Activated CD4-positive, alpha-beta T cell treated with anti-CD3 and anti-CD28 coated beads, Interleukin-2, amount 10 ng/mL, durations not matched to agents 7 days and 5 days (primary cell): ENCODE measurements around the gene TAS2R16. TPM values are rescaled to one million over a fixed set of nuclear protein-coding genes. Genes with fewer than 3 reads are reported as not detected.
"Not testable (repeated sequence)": the region's sequence is repeated elsewhere in the genome, so short reads cannot be mapped to it uniquely, and the experiment has no call there.

Experiments
- CTCF ChIA-PET: fragments of 350-600 bp; sonication (Branson Sonifier 250); formaldehyde crosslinking; loops from one replicate; lab custom pipeline; 2021; ENCODE audit warnings: antibody characterized with exemption; lab: Charles Lee
- POLR2A ChIA-PET: fragments of 350-600 bp; sonication (Branson Sonifier 250); formaldehyde crosslinking; loops from one replicate; lab custom pipeline; 2021; ENCODE audit warnings: antibody characterized with exemption; lab: Charles Lee
- DNase-seq: peaks from one replicate; pipeline ENCODE4 v3.0.0-alpha.2; 2020
- H3K27ac Mint-ChIP-seq: one replicate; pipeline ENCODE4 v1.8.0; 2021; ENCODE audit warnings: mild to moderate bottlenecking, moderate library complexity, mixed read lengths
- H3K27me3 Mint-ChIP-seq: one replicate; pipeline ENCODE4 v1.8.0; 2021; ENCODE audit warnings: mixed read lengths
- H3K36me3 Mint-ChIP-seq: one replicate; pipeline ENCODE4 v1.8.0; 2021; ENCODE audit warnings: low read depth, mixed read lengths
- H3K4me1 Mint-ChIP-seq: one replicate; pipeline ENCODE4 v1.8.0; 2021; ENCODE audit warnings: mixed read lengths
- H3K4me3 Mint-ChIP-seq: one replicate; pipeline ENCODE4 v1.8.0; 2021; ENCODE audit warnings: mild to moderate bottlenecking, moderate library complexity, mixed read lengths
- H3K9me3 Mint-ChIP-seq: one replicate; pipeline ENCODE4 v1.8.0; 2021; ENCODE audit warnings: mixed read lengths
- total RNA-seq, 2 experiments: library from RNA; stranded (reverse); gene quantifications; one replicate each; pipeline ENCODE4 v1.2.3, GENCODE V29; 2021

TAS2R16 gene
- total RNA-seq, 2 experiments from 2014 or later = not detected

DNA sequence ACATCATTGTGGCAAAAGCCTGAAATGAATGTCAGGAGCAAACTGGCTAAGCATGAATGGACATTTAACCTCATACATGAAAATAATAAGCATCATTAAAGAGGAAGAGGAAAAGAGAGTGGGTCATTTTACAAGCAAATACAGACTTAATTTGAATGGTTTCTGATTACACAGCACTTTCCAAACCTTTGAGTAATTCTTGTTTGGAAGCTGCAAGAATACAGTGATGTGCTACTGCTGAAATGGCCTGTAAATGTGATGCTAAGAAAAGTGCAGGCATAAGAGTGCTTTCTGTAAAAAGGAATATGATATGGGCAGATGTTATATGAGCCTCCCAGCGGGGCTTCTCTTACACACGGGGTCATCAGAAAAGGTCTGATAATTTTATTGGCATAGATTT is 30.2 kb downstream of the TAS2R16 start:
- no peaks in the 10 kb centered on the region for H3K9me3 Mint-ChIP-seq
- POLR2A ChIA-PET = no interaction called here
- H3K36me3 Mint-ChIP-seq = no peaks in the 10 kb centered on the region
- H3K4me3 Mint-ChIP-seq = no peak overlapping the region
- DNase-seq = no peak
- no peaks in the 10 kb centered on the region for H3K27me3 Mint-ChIP-seq
- no peaks in the 10 kb centered on the region for H3K4me1 Mint-ChIP-seq
- no peak overlapping the region for H3K27ac Mint-ChIP-seq
- CTCF ChIA-PET = no interaction called here

DNA sequence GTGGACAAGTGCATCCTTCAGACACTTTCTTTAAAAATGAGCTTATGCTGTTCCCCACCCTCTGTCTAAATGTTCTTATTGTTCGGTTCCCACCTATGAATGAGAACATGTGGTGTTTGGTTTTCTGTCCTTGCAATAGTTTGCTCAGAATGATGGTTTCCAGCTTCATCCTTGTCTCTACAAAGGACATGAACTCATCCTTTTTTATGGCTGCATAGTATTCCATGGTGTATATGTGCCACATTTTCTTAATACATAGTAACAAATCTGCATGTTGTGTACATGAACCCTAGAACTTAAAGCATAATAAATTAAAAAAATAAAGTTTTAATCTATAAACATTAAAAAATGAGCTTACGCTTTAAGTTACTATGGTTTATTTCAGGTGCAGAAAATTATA is 41.8 kb downstream of the TAS2R16 start:
- POLR2A ChIA-PET, H3K4me3 Mint-ChIP-seq, H3K27ac Mint-ChIP-seq, H3K36me3 Mint-ChIP-seq, H3K9me3 Mint-ChIP-seq, CTCF ChIA-PET, H3K27me3 Mint-ChIP-seq, H3K4me1 Mint-ChIP-seq, DNase-seq: not testable (repeated sequence)

DNA sequence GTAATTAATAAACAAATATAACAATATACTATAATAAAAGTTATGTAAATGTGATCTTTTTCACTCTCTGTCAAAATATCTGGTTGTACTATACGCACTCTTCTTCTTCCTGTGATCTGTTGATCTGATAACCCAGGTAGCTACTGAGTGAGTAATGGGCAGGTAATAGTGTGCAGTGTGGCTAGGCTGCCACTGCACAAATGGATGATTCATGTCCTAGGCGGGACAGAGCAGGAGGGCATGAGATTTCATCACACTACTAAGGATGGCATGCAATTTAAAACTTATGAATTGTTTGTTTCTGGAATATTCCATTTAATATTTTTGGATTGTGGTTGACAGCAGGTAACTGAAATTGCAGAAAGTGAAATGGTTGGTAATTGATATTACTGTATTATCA is 44.5 kb downstream of the TAS2R16 start:
- no peaks in the 10 kb centered on the region for H3K9me3 Mint-ChIP-seq
- no peak overlapping the region for H3K27ac Mint-ChIP-seq
- CTCF ChIA-PET = no interaction called here
- H3K36me3 Mint-ChIP-seq = no peaks in the 10 kb centered on the region
- H3K4me3 Mint-ChIP-seq = no peak overlapping the region
- DNase-seq = no peak
- no peaks in the 10 kb centered on the region for H3K4me1 Mint-ChIP-seq
- POLR2A ChIA-PET = no interaction called here
- H3K27me3 Mint-ChIP-seq = no peaks in the 10 kb centered on the region

DNA sequence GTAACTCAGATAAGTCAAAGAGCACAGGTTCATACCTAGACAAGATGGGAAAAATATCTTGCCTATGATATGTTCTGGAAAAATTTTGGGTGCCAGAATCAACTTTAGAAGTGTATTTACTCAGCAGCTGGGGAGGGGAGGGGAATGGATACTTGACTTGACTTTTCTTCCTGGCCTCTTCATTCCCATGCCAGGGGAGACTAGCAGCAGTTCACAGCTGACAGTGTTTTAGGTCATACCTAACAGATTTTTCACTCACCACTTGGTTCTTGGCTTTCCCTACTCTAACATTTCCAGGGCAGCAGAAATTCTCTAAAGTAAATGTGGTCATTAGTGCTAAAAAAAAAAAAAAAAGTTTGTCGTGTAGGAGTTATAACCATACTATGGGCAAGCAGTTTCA is 46.3 kb downstream of the TAS2R16 start:
- ChIA-PET POLR2A (no interaction called here), CTCF (no interaction called here)
- no peak overlapping the region for H3K27ac Mint-ChIP-seq
- H3K4me3 Mint-ChIP-seq = no peak overlapping the region
- peaks cover 2% of the 10 kb centered on the region for H3K9me3 Mint-ChIP-seq
- H3K27me3 Mint-ChIP-seq = no peaks in the 10 kb centered on the region
- DNase-seq = no peak
- H3K4me1 Mint-ChIP-seq = no peaks in the 10 kb centered on the region
- H3K36me3 Mint-ChIP-seq = no peaks in the 10 kb centered on the region

Other genes starting within 250 kb of the TAS2R16 start
- not detected for gene CADPS2, start 109.2 kb downstream of the TAS2R16 start, total RNA-seq
- gene SLC13A1, start 204.3 kb upstream of the TAS2R16 start, total RNA-seq = not detected